Astrocyte (in vitro differentiated cells and primary cell): ENCODE data around the gene LTBP2.

Experiments used
- EZH2 ChIP-seq: IDR thresholded peaks from 2 replicates; pipeline ENCODE4 v1.6.1; 2012; ENCODE audit warnings: mild to moderate bottlenecking, low read length, inconsistent platforms; ENCODE audit not compliant: insufficient read depth
- TF ChIP-seq, protein P1 (sequence below): IDR thresholded peaks from 2 replicates; pipeline ENCODE4 v1.5.1; 2011; ENCODE audit warnings: low read depth, mild to moderate bottlenecking, inconsistent platforms, low read length, moderate library complexity; ENCODE audit not compliant: insufficient read depth

DNA sequence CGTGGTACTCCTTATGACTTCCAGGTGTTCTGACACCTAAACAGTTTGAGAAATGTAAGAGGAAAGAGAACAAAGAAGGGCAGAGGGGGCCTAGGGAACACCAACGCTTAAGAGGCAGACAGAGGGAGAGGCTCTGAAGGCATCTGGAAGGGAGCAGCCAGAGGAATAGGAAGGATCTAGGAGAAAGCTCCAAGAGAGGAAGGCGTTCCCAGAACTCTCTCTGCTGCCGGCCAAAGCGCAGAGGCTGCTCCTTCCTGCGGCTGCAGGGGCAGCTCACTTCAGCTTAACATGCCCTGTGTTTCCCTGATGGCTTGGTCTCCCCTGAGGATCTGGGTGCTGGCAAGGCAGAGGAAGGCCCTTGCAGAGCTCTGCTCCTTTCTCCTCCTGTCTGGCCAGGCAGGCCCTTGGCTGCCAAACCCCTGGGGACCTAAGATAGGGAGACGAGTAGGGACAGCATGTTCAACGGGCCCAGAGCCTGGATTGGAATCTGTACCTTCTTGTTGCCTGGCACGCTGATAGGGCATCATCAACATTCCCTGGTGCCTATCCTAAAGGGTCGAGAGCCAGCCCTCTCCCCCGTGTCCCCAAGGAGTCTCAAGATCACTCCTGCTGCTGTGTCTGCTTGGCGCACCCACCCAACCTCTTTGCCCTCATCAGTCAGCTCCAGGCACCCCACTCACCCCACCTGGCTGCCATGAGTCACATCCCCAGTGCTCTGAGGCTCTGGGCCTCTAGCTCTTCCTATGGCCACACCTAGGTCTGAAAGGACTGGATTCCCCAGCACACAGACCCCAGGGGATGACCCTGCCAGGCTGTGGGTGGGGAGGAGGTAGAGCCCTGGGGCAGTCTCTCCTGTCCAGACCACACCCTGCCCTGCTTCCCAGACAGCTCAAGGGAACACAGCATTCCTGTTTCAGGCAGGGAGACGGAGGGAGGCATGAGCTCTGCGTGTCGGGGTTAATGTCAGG is 45.6 kb downstream of the LTBP2 start:
- TF ChIP-seq, protein P1, sequence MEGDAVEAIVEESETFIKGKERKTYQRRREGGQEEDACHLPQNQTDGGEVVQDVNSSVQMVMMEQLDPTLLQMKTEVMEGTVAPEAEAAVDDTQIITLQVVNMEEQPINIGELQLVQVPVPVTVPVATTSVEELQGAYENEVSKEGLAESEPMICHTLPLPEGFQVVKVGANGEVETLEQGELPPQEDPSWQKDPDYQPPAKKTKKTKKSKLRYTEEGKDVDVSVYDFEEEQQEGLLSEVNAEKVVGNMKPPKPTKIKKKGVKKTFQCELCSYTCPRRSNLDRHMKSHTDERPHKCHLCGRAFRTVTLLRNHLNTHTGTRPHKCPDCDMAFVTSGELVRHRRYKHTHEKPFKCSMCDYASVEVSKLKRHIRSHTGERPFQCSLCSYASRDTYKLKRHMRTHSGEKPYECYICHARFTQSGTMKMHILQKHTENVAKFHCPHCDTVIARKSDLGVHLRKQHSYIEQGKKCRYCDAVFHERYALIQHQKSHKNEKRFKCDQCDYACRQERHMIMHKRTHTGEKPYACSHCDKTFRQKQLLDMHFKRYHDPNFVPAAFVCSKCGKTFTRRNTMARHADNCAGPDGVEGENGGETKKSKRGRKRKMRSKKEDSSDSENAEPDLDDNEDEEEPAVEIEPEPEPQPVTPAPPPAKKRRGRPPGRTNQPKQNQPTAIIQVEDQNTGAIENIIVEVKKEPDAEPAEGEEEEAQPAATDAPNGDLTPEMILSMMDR = no peak
- no peak for TF ChIP-seq EZH2
